CD4-positive, alpha-beta T cell treated with Interleukin-17A for 1 hour (primary cell): ENCODE data around the gene SNX18.

Experiments used
- DNase-seq: peaks from one replicate; pipeline ENCODE4 v3.0.0-alpha.2; 2020

The SNX18 gene

DNA sequence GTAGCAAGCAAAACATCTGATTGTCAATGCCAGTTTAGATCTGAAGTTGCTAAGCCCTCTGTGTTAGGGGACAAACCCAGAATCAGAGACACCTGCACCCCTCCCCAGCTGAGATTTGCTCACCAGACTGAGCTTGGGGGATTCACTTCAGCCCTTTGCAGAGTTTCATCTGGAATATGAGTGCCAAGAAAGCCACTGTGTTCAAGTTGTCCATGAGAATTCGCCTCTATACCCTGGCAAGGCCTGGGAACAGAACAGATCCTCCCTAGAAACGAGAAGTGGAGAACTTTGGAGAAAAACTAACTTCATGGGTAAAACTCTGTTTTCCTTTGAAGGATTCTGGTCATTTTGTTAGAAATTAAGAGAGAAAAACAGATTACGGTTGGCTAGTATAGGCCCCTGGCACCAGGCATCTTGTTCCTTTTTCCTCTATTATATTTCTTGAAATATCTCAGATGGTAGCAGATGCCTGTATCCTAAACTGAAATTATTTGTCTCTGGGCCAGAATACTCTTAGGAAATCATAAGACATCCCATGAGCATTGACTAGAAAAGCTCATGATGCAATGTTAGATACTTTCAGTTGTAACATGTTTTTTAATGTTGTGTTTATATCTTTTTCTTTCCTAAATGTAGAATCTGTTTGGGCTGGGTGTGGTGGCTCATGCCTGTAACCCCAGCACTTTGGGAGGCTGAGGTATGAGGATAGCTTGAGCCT lies 64.4 kb downstream of the SNX18 start:
- DNase-seq: no peak

DNA sequence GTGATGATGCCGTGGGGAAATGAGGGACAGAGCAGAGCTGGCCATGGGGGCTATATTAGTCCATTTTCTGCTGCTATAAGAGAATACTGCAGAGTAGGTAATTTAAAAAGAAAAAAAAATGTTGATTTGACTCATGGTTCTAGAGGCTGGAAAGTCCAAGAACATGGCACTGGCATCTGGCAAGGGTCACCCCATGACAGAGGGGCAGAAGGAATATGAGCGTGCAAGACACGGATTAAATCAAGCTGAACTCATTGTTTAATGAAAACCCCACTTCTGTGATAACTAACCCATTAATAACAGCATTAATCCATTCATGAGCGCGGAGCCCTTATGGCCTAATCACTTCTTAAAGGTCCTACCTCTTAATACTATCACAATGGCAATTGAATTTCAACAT lies 68.8 kb downstream of the SNX18 start:
- DNase-seq: no peak

DNA sequence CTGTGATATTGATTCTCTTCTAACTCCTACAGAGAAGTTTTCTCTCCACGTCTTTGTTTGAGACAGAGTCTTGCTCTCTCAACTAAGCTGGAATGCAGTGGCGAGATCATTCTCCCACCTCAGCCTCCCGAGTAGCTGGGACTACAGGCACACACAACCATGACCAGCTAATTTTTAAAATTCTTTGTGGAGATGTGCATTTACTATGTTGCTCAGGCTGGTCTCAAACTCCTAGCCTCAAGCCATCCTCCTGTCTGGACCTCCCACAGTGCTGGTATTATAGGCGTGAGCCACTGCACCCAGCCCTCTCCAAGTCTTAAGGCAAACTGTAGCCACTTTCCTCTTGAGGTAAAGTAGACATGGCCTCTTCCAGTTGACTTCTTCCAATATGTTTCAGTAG lies 72.2 kb downstream of the SNX18 start:
- DNase-seq: no peak

DNA sequence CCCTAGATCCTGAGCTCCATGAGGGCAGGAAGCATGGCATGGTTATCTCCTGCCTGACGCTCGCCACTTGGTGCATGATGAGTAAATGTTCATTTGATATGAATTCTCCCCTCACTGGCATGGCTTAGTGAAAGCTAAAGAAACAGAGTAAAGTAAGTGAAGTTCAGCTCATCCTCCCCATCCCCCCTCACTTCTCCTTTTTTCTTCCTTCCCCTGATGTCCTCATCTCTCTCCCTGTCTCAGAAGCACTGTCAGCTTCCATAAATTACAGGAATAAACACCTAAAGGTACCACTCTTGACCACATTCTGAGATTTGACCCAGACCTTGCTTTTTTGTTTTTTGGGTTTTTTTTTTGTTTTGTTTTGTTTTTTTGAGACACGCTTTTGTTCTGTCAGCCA lies 73.3 kb downstream of the SNX18 start:
- no peak for DNase-seq

DNA sequence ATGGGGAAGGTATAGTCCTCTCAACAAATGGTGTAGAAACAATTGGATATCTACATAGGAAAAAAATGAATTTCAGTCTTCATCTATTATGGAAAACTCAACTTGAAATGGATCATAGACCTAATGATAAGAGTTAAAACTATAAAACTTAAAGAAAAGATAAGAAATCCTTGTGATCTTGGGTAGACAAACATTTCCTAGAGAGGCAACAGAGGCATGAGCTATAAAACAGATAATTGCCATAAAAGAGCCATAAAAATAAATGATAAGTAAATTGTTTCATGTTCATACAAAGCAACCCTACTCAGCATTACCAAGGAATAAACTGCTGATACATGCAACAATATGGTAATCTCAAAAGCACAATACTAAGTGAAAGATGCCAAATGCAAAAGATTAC lies 76.2 kb downstream of the SNX18 start:
- DNase-seq: no peak

DNA sequence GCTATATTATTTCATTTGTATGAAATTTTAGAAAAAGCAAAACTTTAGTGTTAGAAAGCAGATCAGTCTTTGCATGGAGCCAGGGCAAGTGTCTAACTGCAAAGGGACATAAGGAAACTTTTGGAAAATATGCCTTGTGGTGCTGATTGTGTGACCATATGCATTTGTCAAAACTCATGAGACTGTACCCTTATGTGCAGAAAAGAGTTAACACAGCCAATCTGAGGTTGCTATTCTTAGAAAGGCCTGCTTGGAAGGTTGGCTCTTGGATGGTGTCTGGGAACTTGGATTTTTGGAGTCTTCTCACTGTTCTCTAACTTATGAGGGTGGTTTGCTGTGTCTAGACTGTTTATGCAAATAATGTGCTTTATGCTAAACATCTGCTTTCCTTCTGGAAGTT lies 76.6 kb downstream of the SNX18 start:
- DNase-seq: no peak

DNA sequence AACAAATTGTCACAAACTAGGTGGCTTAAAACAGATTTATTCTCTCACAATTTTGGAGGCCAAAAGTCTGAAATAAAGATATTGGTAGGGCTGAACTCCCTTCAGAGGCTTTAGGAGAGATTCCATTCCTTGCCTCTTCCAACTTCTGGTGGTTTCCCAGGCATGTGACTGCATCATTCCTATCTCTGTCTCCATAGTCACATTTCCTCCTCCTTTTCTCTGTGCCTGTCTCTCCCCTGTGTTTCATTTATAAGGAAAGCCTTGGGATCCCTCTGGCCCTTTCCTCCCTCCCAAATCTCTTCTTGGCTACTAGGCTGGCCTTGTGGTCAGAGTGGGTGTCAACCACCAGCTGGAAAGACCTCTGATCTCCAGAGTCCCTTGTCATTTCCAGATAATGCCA lies 78.2 kb downstream of the SNX18 start:
- no peak for DNase-seq
